ENCODE results near the gene FCRL6.

Gene FCRL6

DNA sequence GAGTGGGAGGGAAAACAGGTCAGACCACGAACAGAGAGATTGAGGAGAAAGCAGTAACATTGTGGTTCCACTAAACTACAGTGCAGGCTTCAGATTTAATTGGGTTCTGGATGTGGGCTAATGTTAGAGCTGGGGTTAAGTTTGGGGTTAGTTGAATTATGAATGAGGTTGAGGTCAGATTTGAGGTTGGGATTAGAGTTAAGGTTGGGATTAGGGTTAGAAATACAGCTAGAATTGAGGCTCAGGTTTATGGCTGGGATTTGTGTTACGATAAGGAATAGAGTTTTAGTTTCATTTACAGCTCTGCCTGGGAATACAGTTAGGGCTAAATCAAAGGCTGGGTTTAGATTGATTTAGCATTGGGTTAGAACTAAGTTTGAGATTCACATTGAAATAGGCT, 62.1 kb downstream of the FCRL6 start:
- Histone ChIP-seq H3K9ac (ENCODE audit: low read depth, low read length) (no peak overlapping the region), H3K27ac (ENCODE audit: low read depth, low read length) (no peak overlapping the region), H3K36me3 (ENCODE audit: control insufficient read depth, insufficient read depth, low read length) (no peaks in the 10 kb centered on the region), H3K4me3 (ENCODE audit: low read depth, low read length) (no peak overlapping the region), H3K4me1 (ENCODE audit: control insufficient read depth, insufficient read depth, low read length) (no peaks in the 10 kb centered on the region; the same call in 1 of the 2 replicates), H3K9me3 (ENCODE audit: control insufficient read depth, insufficient read depth, low read length) (no peaks in the 10 kb centered on the region), H3K27me3 (ENCODE audit: control insufficient read depth, insufficient read depth, low read length) (no peaks in the 10 kb centered on the region)
